ENCODE data around the gene GGN. TPM values are rescaled to one million over a fixed set of nuclear protein-coding genes. Genes with fewer than 3 reads are reported as not detected.

The GGN gene
- total and polyA plus RNA-seq, 2 of the 13 experiments (the other 11 are each of a cell fraction or from before 2014, with no cell fraction given), result not detected

DNA sequence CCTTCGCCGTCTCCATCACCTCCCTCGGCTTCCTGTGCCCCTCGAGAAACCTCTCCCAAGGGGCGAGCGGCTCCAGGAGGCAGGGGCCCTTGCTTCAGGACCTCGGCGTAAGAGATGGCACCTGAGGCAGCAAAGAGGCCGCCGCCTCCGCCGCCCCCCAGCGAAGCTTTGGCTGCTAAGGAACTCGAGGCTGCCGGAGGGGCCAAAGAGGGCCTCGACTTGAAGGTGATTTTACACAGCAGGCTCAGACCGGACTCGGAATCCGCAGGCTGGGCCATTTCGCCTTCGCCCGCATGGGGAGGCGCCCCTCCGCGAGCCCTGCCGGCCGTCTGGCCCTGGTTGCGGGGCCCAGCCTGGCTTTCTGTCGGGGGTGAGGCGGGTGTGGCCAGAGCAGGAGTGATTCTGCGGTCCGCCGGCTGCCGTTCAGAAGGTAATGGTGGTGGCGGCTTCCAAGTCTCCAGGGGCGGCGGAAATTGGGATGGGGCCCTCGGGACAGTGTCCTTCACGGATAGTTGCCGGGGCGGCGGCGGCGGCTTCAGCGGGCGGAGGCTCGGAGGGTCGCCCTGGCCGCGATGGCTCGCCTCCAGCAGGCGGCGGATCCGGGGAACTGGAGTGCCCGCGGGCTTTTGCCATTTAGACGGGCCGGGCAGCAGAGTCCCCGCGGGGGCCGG is 1.4 kb downstream of the GGN start:
- ATAC-seq, result no peak
- Histone ChIP-seq H3K36me3 (replicated peaks in 1 of 2; ENCODE audit: control insufficient read depth in 1 of 2, insufficient read depth in 2 of 2, low read length in 2 of 2) (peaks cover 10 to 23% of the 10 kb centered on the region in 2 experiments), H2AFZ (ENCODE audit: low read length) (no peak overlapping the region), H3K27ac (ENCODE audit: extremely low read length, insufficient read depth, low read length) (no peak overlapping the region), H3K9ac (ENCODE audit: insufficient read depth, low read depth, low read length) (no peak overlapping the region), H4K20me1 (ENCODE audit: insufficient read depth, low read length) (peaks cover 4% of the 10 kb centered on the region; the same call in 1 of the 2 replicates), H3K4me3 (replicated peaks in 1 of 3; ENCODE audit: insufficient read depth in 1 of 3, low read depth in 2 of 3, low read length in 3 of 3) (no peak overlapping the region), H3K4me1 (ENCODE audit: insufficient read depth, low read length) (peaks cover 26% of the 10 kb centered on the region), H3K27me3 (ENCODE audit: control insufficient read depth in 1 of 2, insufficient read depth in 2 of 2, low read length in 2 of 2) (peaks cover 2 to 20% of the 10 kb centered on the region in 2 experiments; a peak in 3 of 5 replicates), H3K9me3 (ENCODE audit: low read length) (no peaks in the 10 kb centered on the region), H3K4me2 (ENCODE audit: low read depth, low read length) (no peak overlapping the region), H3K79me2 (ENCODE audit: insufficient read depth, low read length) (no peaks in the 10 kb centered on the region)
- POLR2A ChIA-PET, result interaction anchor here (1.8 to 2.3 kb wide), 2 partner anchors 11 to 12 kb away, joined by 5 to 49 read pairs; partner anchors contain the start of gene PSMD8
- TF ChIP-seq FOXM1 (CRISPR knock-in tag; IDR thresholded peaks at IDR 0.05), result no peak
- TF ChIP-seq ATAD3A (CRISPR knock-in tag; IDR thresholded peaks at IDR 0.05), result no peak
- TF ChIP-seq ZBTB49 (CRISPR knock-in tag; IDR thresholded peaks at IDR 0.05; ENCODE audit: borderline replicate concordance), result no peak
- no peak for TF ChIP-seq ZFP37 (CRISPR knock-in tag; IDR thresholded peaks at IDR 0.05; ENCODE audit: borderline replicate concordance)
- no peak for TF ChIP-seq ZNF839 (CRISPR knock-in tag; IDR thresholded peaks at IDR 0.05; ENCODE audit: borderline replicate concordance)
- TF ChIP-seq MATR3 (CRISPR knock-in tag; IDR thresholded peaks at IDR 0.05), result no peak
- no peak for TF ChIP-seq ZNF691 (CRISPR knock-in tag; IDR thresholded peaks at IDR 0.05; ENCODE audit: borderline replicate concordance, low read depth)
- TF ChIP-seq, protein P1, sequence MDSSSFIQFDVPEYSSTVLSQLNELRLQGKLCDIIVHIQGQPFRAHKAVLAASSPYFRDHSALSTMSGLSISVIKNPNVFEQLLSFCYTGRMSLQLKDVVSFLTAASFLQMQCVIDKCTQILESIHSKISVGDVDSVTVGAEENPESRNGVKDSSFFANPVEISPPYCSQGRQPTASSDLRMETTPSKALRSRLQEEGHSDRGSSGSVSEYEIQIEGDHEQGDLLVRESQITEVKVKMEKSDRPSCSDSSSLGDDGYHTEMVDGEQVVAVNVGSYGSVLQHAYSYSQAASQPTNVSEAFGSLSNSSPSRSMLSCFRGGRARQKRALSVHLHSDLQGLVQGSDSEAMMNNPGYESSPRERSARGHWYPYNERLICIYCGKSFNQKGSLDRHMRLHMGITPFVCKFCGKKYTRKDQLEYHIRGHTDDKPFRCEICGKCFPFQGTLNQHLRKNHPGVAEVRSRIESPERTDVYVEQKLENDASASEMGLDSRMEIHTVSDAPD (CRISPR knock-in tag; IDR thresholded peaks at IDR 0.05), result no peak
- TF ChIP-seq EZH2 (conservative IDR thresholded peaks at IDR 0.05; ENCODE audit: low read depth, low read length), result no peak
- no peak for TF ChIP-seq CREM (IDR thresholded peaks at IDR 0.05)
- no peak for TF ChIP-seq CREM (CRISPR knock-in tag; IDR thresholded peaks at IDR 0.05)
- no peak for TF ChIP-seq FOXJ3 (CRISPR knock-in tag; IDR thresholded peaks at IDR 0.05; ENCODE audit: borderline replicate concordance)
- CTCF ChIA-PET (ENCODE audit: low intra/inter-chr PET ratio, low total read pairs), result no interaction called here
- in situ Hi-C loops (cut with HindIII; ENCODE audit: extremely low pct_ligation_motif_present, low pct_unique_long_range_greater_than_20kb) (no loop called here), intact Hi-C loops (cut with micrococcal nuclease; ENCODE audit: unreplicated experiment) (no loop called here)
- no peak for DNase-seq (ENCODE audit: low spot score)
- no peak for FAIRE-seq
- WGBS (ENCODE audit: low lambda C conversion rate), result 98% methylated on average over 56 of the region's 61 CpGs
- no TSS peak for BruUV-seq (replicated peaks)
